ENCODE measurements around the gene NRBF2. TPM values are rescaled to one million over a fixed set of nuclear protein-coding genes. Genes with fewer than 3 reads are reported as not detected.
"Not testable (repeated sequence)": the region's sequence is repeated elsewhere in the genome, so short reads cannot be mapped to it uniquely, and the experiment has no call there.

The NRBF2 gene
- total RNA-seq, 1 donor from 2014 or later = 21.0 TPM

GRCh38 chr10:63119041-63119440, 14.1 kb upstream of the NRBF2 start:
- no peak for DNase-seq

- no peak for DNase-seq
Measured at GRCh38 chr10:63120554-63120953, 12.6 kb upstream of the NRBF2 start.

GRCh38 chr10:63123727-63124362, 9.3 kb upstream of the NRBF2 start:
- DNase-seq = no peak

GRCh38 chr10:63125459-63125858, 7.7 kb upstream of the NRBF2 start:
- DNase-seq = no peak

- no peak for DNase-seq
Measured at GRCh38 chr10:63128443-63128842, 4.7 kb upstream of the NRBF2 start.

- no peak for DNase-seq
Measured at GRCh38 chr10:63129888-63130287, 3.2 kb upstream of the NRBF2 start.

- no peak for DNase-seq
Measured at GRCh38 chr10:63132651-63133055, 475 bp upstream of the NRBF2 start.

GRCh38 chr10:63133821-63134557, 861 bp downstream of the NRBF2 start:
- no peak for DNase-seq

GRCh38 chr10:63137306-63137705, 4.2 kb downstream of the NRBF2 start:
- no peak for DNase-seq

GRCh38 chr10:63140077-63140476, 6.9 kb downstream of the NRBF2 start:
- DNase-seq = no peak

GRCh38 chr10:63142136-63142535, 9.0 kb downstream of the NRBF2 start:
- DNase-seq = no peak

- no peak for DNase-seq
Measured at GRCh38 chr10:63143987-63144386, 10.9 kb downstream of the NRBF2 start.

GRCh38 chr10:63145782-63146181, 12.7 kb downstream of the NRBF2 start:
- DNase-seq = no peak

- DNase-seq = no peak
Measured at GRCh38 chr10:63146503-63146902, 13.4 kb downstream of the NRBF2 start.

GRCh38 chr10:63150745-63151144, 17.6 kb downstream of the NRBF2 start:
- no peak for DNase-seq

- not testable (repeated sequence) for DNase-seq
Measured at GRCh38 chr10:63153868-63154545, 20.9 kb downstream of the NRBF2 start.

- DNase-seq = no peak
Measured at GRCh38 chr10:63154546-63155387, 21.6 kb downstream of the NRBF2 start.

- DNase-seq = no peak
Measured at GRCh38 chr10:63155388-63156020, 22.4 kb downstream of the NRBF2 start.

GRCh38 chr10:63156236-63156635, 23.1 kb downstream of the NRBF2 start:
- DNase-seq = no peak

GRCh38 chr10:63157845-63158624, 24.9 kb downstream of the NRBF2 start:
- peak; percentile 90 for DNase-seq

- DNase-seq = no peak
Measured at GRCh38 chr10:63161592-63161991, 28.5 kb downstream of the NRBF2 start.
